ENCODE results near the gene MECP2. TPM values are rescaled to one million over a fixed set of nuclear protein-coding genes. Genes with fewer than 3 reads are reported as not detected.

Gene MECP2
- total RNA-seq, 4 donors from 2014 or later, result 30.7 to 34.9 (median 33.6) TPM

DNA sequence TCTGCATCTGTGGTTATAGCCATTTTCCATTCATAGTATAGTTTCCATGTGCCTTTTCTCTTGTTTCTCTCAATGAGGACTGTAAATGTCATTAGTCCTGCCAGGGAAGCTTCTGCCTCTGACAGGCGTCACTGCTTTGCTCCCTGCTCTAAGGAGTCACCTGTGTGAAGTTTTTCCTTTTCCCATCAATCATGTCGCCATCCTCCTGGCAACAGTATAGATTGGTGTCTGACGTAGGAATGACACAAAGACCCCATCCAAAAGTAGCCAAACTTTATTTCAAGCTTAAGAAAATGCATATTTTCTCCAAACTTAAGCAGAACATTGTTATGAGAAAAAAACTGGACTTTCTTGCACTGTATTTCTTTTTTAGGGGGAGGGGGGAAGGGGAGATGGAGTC, 23.1 kb upstream of the MECP2 start:
- peak in 1 of 2 donors; percentile 14 for DNase-seq (ENCODE audit: low spot score in 2 of 2)
- intact Hi-C loops (cut with DNase I; ENCODE audit: low total_unique reads), result no loop called here
- 91 to 94% methylated on average over 3 of the region's 3 CpGs for WGBS, 2 donors
- H3K4me3 ChIP-seq (ENCODE audit: low read depth, poor library complexity, severe bottlenecking), result no peak overlapping the region
- TF ChIP-seq, protein P1, sequence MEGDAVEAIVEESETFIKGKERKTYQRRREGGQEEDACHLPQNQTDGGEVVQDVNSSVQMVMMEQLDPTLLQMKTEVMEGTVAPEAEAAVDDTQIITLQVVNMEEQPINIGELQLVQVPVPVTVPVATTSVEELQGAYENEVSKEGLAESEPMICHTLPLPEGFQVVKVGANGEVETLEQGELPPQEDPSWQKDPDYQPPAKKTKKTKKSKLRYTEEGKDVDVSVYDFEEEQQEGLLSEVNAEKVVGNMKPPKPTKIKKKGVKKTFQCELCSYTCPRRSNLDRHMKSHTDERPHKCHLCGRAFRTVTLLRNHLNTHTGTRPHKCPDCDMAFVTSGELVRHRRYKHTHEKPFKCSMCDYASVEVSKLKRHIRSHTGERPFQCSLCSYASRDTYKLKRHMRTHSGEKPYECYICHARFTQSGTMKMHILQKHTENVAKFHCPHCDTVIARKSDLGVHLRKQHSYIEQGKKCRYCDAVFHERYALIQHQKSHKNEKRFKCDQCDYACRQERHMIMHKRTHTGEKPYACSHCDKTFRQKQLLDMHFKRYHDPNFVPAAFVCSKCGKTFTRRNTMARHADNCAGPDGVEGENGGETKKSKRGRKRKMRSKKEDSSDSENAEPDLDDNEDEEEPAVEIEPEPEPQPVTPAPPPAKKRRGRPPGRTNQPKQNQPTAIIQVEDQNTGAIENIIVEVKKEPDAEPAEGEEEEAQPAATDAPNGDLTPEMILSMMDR (IDR thresholded peaks at IDR 0.05), result no peak
- no peak for TF ChIP-seq POLR2A (IDR thresholded peaks at IDR 0.05)

DNA sequence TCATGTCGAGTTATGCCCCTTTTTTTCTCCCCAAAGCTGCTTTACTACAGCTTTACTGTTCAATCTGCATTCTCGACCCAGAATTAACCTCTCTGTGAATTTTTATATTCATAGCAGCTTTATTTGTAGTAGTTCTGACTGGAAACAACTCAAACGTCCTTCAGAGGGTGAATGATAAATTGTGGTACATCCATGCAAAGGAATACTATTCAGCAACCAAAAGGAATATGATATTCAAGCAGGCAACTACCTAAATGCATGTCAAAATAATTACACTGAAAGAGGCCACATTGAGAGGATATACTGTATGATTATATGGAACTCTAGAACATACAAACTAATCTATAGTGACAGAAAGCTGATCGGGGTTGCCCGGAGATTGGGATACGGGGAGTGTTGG, 20.0 kb upstream of the MECP2 start:
- 69 to 77% methylated on average over 6 of the region's 6 CpGs for WGBS, 2 donors
- DNase-seq (ENCODE audit: low spot score in 2 of 2), result no peak
- TF ChIP-seq, protein P1 (IDR thresholded peaks at IDR 0.05), result no peak
- TF ChIP-seq POLR2A (IDR thresholded peaks at IDR 0.05), result no peak
- no peak overlapping the region for H3K4me3 ChIP-seq (ENCODE audit: low read depth, poor library complexity, severe bottlenecking)
- intact Hi-C loops (cut with DNase I; ENCODE audit: low total_unique reads), result no loop called here

DNA sequence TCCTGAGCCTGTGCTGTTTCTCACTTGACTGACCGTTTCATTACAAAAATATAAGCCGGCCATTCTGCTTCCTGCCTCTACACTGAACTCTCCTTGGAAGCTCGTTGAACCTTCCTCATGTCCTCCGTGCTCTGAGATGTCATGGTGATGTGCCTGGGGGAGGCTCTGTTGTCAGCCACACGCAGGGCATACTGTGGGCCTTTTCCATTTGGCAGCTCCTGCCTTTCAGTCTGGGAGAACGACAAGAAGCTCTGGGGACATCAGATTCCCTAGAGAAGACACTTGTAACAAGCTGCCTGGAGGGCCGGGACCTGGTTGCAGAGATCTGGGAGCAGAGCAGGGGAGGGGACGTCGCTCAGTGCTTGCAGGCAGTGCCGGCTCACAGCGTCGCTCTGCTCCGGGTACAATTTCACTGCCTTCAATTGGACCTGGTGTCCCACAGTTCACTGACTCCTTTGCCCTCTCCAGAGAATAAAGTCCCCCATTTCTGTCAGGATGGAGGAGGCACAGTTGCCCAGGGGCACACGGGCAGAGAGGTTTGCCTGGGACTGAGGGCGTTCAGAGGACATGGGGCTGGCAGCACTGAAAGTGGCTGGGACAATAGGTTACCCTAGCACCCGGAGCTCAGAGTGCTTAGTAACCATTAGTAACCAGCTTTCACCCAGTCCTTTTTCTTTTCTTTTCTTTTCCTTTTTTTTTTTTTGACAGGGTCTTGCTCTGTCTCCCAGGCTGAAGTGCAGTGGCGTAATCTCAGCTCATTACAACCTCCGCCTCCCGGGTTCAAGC, 19.1 kb upstream of the MECP2 start:
- 59 to 78% methylated on average over 18 to 19 of the region's 19 CpGs for WGBS, 2 donors
- TF ChIP-seq, protein P1 (IDR thresholded peaks at IDR 0.05), result no peak
- TF ChIP-seq POLR2A (IDR thresholded peaks at IDR 0.05), result no peak
- intact Hi-C loops (cut with DNase I; ENCODE audit: low total_unique reads), result no loop called here
- H3K4me3 ChIP-seq (ENCODE audit: low read depth, poor library complexity, severe bottlenecking), result no peak overlapping the region
- DNase-seq (ENCODE audit: low spot score in 2 of 2), result no peak

DNA sequence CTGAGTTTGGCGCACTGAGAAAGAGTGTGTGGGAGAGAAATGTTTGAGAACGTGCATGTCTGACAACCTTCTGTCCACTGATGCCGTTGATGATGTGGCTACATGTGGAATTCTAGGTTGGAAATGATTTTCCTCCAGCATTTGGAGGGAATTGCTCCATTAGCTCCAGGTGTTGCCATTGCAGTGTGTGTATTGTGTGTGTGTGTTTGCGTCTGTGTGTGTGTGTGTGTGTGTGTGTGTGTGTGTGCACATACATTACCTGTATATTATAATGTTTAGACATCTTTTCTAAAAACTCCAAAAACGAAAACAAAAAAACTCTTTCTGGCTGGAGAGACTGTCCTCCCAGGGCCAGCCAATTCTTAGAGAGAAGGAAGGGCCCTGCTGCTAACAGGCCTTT, 18.2 kb upstream of the MECP2 start:
- TF ChIP-seq, protein P1 (IDR thresholded peaks at IDR 0.05), result no peak
- TF ChIP-seq POLR2A (IDR thresholded peaks at IDR 0.05), result no peak
- no peak for DNase-seq (ENCODE audit: low spot score in 2 of 2)
- 77 to 82% methylated on average over 5 of the region's 5 CpGs for WGBS, 2 donors
- no peak overlapping the region for H3K4me3 ChIP-seq (ENCODE audit: low read depth, poor library complexity, severe bottlenecking)
- intact Hi-C loops (cut with DNase I; ENCODE audit: low total_unique reads), result no loop called here

DNA sequence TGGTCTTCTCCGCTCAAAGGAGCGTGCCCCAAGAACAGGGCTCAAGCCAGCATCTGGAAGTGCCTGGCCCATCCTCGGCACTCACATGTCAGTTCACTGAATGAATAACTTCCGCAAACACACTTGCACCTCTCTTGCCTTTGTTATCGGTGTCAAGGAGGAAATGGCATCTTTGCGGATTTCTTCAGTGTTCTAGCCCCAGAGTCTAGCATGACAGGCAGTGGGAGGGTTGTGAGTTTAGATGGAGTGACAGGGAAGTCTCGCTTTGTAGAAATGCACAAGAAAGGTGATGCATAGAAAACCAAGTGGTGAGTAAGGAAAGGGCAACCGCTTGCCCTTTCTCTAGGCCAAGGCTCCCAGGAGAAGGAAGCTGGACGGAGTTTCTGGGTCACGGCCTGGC, 17.6 kb upstream of the MECP2 start:
- TF ChIP-seq, protein P1 (IDR thresholded peaks at IDR 0.05), result no peak
- TF ChIP-seq POLR2A (IDR thresholded peaks at IDR 0.05), result no peak
- no peak overlapping the region for H3K4me3 ChIP-seq (ENCODE audit: low read depth, poor library complexity, severe bottlenecking)
- WGBS, 2 donors, result 86 to 91% methylated on average over 10 of the region's 10 CpGs
- intact Hi-C loops (cut with DNase I; ENCODE audit: low total_unique reads), result no loop called here
- no peak for DNase-seq (ENCODE audit: low spot score in 2 of 2)

DNA sequence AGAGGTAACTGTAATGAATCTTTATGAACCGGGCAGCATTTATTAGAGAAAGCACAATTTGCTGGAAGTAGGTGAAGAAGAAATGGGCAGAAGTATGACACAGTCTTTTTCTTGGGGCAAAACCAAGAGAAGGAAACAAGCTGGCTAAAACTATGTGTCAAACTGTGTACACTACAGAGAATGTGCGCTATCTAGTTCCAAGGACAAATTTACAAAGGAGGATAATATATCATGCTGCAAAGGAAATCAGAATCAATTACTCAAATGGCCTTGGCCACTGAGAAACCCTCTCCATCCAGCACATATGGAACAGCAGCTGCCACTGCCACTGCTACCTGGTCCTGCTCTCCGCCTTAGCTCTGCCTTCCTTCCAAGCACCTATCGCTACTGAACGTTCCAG, 17.1 kb upstream of the MECP2 start:
- intact Hi-C loops (cut with DNase I; ENCODE audit: low total_unique reads), result no loop called here
- H3K4me3 ChIP-seq (ENCODE audit: low read depth, poor library complexity, severe bottlenecking), result no peak overlapping the region
- DNase-seq (ENCODE audit: low spot score in 2 of 2), result no peak
- TF ChIP-seq POLR2A (IDR thresholded peaks at IDR 0.05), result no peak
- TF ChIP-seq, protein P1 (IDR thresholded peaks at IDR 0.05), result no peak
- 88 to 93% methylated on average over 5 of the region's 5 CpGs for WGBS, 2 donors

Data from lower leg skin (tissue), 4 donors.